NCI-H748 (cell line): ENCODE results near the gene NUP98.
"Not testable (repeated sequence)": the region's sequence is repeated elsewhere in the genome, so short reads cannot be mapped to it uniquely, and the experiment has no call there.

Experiments
- DNase-seq: peaks from one replicate; lab custom pipeline; 2025; ENCODE audit not compliant: unreplicated experiment; lab: John Stamatoyannopoulos, UW

NUP98 gene

GRCh38 chr11:3827434-3828186 is 30.3 kb upstream of the NUP98 start:
- no peak for DNase-seq

GRCh38 chr11:3826721-3827120 is 29.4 kb upstream of the NUP98 start:
- DNase-seq: no peak

- DNase-seq: no peak
Measured at GRCh38 chr11:3825473-3826154, 28.3 kb upstream of the NUP98 start.

GRCh38 chr11:3824714-3825472 is 27.5 kb upstream of the NUP98 start:
- peak; percentile 61 for DNase-seq

GRCh38 chr11:3823762-3824506 is 26.6 kb upstream of the NUP98 start:
- DNase-seq: no peak

GRCh38 chr11:3823303-3823702 is 25.9 kb upstream of the NUP98 start:
- no peak for DNase-seq

- no peak for DNase-seq
Measured at GRCh38 chr11:3822312-3822711, 25.0 kb upstream of the NUP98 start.

GRCh38 chr11:3820971-3821370 is 23.6 kb upstream of the NUP98 start:
- no peak for DNase-seq

- no peak for DNase-seq
Measured at GRCh38 chr11:3817181-3817800, 19.9 kb upstream of the NUP98 start.

GRCh38 chr11:3816673-3817072 is 19.3 kb upstream of the NUP98 start:
- DNase-seq: no peak

- no peak for DNase-seq
Measured at GRCh38 chr11:3815845-3816244, 18.5 kb upstream of the NUP98 start.

- DNase-seq: not testable (repeated sequence)
Measured at GRCh38 chr11:3814832-3815231, 17.5 kb upstream of the NUP98 start.

- DNase-seq: no peak
Measured at GRCh38 chr11:3810951-3811350, 13.6 kb upstream of the NUP98 start.

- DNase-seq: no peak
Measured at GRCh38 chr11:3810446-3810845, 13.1 kb upstream of the NUP98 start.

GRCh38 chr11:3809624-3809928 is 12.2 kb upstream of the NUP98 start:
- no peak for DNase-seq

GRCh38 chr11:3808861-3809623 is 11.7 kb upstream of the NUP98 start:
- peak; percentile 71 for DNase-seq

GRCh38 chr11:3807909-3808860 is 10.8 kb upstream of the NUP98 start, which contains the start of gene PGAP2:
Gene PGAP2, plus strand, starts transcription at chr11:3808560. Its CDS starts 2,700 bp downstream, at chr11:3811260.
- peak; percentile 82 for DNase-seq

GRCh38 chr11:3803726-3804495 is 6.6 kb upstream of the NUP98 start:
- DNase-seq: no peak
